Measurements from ENCODE around the gene ZNF23.

- TF ChIP-seq CTCF (IDR thresholded peaks at IDR 0.05) (no peak), POLR2A (IDR thresholded peaks at IDR 0.05) (no peak)
These were observed 29.0 kb upstream of the ZNF23 start for GRCh38 chr16:71491054-71491453.
